ENCODE results near the gene CSF2RB.

CSF2RB gene

GRCh38 chr22:36891646-36892045, 21.8 kb upstream of the CSF2RB start:
- DNase-seq (ENCODE audit: low read depth, low spot score) = no peak

GRCh38 chr22:36892292-36892691, 21.1 kb upstream of the CSF2RB start:
- DNase-seq (ENCODE audit: low read depth, low spot score) = no peak

- no peak for DNase-seq (ENCODE audit: low read depth, low spot score)
Measured at GRCh38 chr22:36893262-36893661, 20.2 kb upstream of the CSF2RB start.

- no peak for DNase-seq (ENCODE audit: low read depth, low spot score)
Measured at GRCh38 chr22:36894266-36894665, 19.2 kb upstream of the CSF2RB start.

GRCh38 chr22:36897611-36898010, 15.8 kb upstream of the CSF2RB start:
- DNase-seq (ENCODE audit: low read depth, low spot score) = no peak

GRCh38 chr22:36898690-36899089, 14.7 kb upstream of the CSF2RB start:
- no peak for DNase-seq (ENCODE audit: low read depth, low spot score)

- no peak for DNase-seq (ENCODE audit: low read depth, low spot score)
Measured at GRCh38 chr22:36899498-36899897, 13.9 kb upstream of the CSF2RB start.

- no peak for DNase-seq (ENCODE audit: low read depth, low spot score)
Measured at GRCh38 chr22:36900225-36900624, 13.2 kb upstream of the CSF2RB start.

GRCh38 chr22:36900880-36901279, 12.5 kb upstream of the CSF2RB start:
- DNase-seq (ENCODE audit: low read depth, low spot score) = no peak

GRCh38 chr22:36901411-36902142, 11.9 kb upstream of the CSF2RB start:
- no peak for DNase-seq (ENCODE audit: low read depth, low spot score)

- DNase-seq (ENCODE audit: low read depth, low spot score) = no peak
Measured at GRCh38 chr22:36902143-36902926, 11.1 kb upstream of the CSF2RB start.

- DNase-seq (ENCODE audit: low read depth, low spot score) = no peak
Measured at GRCh38 chr22:36904260-36904880, 9.1 kb upstream of the CSF2RB start.

- no peak for DNase-seq (ENCODE audit: low read depth, low spot score)
Measured at GRCh38 chr22:36907253-36908195, 5.9 kb upstream of the CSF2RB start.

GRCh38 chr22:36910461-36910860, 3.0 kb upstream of the CSF2RB start:
- DNase-seq (ENCODE audit: low read depth, low spot score) = no peak

- no peak for DNase-seq (ENCODE audit: low read depth, low spot score)
Measured at GRCh38 chr22:36911887-36912661, 1.4 kb upstream of the CSF2RB start.

- DNase-seq (ENCODE audit: low read depth, low spot score) = no peak
Measured at GRCh38 chr22:36912694-36913426, 568 bp upstream of the CSF2RB start.

- DNase-seq (ENCODE audit: low read depth, low spot score) = no peak
Measured at GRCh38 chr22:36914390-36914752, 943 bp downstream of the CSF2RB start.

GRCh38 chr22:36916034-36916433, 2.6 kb downstream of the CSF2RB start:
- no peak for DNase-seq (ENCODE audit: low read depth, low spot score)

- no peak for DNase-seq (ENCODE audit: low read depth, low spot score)
Measured at GRCh38 chr22:36918586-36919284, 5.3 kb downstream of the CSF2RB start.

Data from activated naive CD8-positive, alpha-beta T cell treated with anti-CD3 and anti-CD28 coated beads, Interleukin-2, amount 50 U/mL, for 16 hours (primary cell).